SKM-1 (cell line): ENCODE data around the gene VSTM1.

Experiments
- DNase-seq: peaks from one replicate; lab custom pipeline; 2025; ENCODE audit not compliant: unreplicated experiment; lab: John Stamatoyannopoulos, UW

The VSTM1 gene

DNA sequence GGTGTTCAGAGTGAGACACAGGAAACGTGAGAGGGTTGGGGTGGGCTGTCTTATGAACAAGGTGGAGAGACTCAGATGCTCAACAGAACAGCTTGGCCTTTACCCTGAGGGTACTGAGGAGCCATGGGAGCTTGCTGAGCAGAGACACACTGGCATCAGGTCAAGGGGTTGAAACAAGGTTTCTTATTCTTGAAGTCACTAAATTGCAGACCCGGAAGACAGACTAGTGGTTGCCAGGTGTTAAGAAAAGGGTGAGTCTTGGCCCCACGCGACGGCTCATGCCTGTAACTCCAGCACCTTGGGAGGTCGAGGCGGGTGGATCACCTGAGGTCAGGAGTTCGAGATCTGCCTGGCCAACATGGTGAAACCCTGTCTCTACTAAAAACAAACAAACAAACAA lies 49.8 kb downstream of the VSTM1 start:
- DNase-seq, result no peak

DNA sequence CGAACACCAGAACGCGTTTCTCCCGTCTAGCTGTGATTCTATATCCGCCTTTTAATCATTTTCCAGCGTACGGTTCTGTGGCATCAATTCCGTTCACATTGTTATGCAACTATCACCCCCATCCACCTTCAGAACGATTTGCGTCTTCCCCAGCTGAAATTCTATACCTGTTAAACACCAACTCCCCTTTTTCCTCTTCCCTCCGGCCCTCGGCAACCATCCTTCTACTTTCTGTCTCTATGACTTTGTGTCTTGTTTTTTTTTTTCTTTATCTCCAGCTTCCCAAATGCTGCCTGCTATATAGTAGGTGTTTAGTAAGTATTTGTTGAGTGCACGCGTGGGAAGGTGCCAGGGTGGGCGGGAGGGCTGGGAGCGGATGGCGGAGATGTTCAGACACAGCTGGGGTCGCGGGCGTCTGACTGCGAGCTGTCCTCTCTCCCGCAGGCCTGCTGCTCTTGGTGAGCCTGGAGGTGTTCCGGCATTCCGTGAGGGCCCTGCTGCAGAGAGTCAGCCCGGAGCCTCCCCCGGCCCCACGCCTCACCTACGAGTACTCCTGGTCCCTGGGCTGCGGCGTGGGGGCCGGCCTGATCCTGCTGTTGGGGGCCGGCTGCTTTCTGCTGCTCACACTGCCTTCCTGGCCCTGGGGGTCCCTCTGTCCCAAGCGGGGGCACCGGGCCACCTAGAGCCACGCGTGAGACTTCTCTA lies 52.0 kb downstream of the VSTM1 start:
- DNase-seq, result no peak

DNA sequence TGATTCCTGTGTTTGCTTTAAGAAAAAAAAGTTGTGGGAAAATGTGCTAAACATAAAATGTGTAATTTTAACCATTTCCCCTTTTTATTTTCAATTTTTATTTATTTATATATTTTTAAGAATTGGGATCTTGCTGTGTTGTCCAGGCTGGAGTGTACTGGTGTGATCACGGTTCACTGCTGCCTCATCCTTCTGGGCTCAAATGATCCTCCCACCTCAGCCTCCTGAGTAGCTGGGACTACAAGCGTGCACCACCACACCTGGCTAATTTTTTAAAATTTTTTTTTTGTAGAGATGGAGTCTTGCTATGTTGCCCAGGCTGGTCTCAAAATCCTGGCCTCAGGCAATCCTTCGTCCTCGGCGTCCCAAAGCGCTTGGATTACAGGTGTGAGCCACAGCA lies 53.2 kb downstream of the VSTM1 start:
- no peak for DNase-seq

DNA sequence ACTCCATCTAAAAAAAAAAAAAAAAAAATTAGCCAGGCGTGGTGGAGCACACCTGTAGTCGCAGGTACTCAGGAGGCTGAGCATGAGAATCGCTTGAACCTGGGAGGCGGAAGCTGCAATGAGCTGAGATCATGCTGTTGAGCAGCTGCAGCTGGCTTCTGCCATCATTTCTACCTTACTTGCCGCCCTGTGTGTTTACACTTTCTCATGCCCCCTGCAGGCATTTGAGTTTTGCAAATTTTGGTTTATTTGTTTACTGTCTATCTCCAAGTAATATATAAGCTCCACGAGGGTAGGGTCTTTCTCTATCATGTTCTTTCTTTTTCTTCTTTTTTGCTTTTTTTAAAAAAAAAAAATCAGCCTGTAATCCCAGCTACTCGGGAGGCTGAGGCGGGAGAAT lies 54.3 kb downstream of the VSTM1 start:
- no peak for DNase-seq

DNA sequence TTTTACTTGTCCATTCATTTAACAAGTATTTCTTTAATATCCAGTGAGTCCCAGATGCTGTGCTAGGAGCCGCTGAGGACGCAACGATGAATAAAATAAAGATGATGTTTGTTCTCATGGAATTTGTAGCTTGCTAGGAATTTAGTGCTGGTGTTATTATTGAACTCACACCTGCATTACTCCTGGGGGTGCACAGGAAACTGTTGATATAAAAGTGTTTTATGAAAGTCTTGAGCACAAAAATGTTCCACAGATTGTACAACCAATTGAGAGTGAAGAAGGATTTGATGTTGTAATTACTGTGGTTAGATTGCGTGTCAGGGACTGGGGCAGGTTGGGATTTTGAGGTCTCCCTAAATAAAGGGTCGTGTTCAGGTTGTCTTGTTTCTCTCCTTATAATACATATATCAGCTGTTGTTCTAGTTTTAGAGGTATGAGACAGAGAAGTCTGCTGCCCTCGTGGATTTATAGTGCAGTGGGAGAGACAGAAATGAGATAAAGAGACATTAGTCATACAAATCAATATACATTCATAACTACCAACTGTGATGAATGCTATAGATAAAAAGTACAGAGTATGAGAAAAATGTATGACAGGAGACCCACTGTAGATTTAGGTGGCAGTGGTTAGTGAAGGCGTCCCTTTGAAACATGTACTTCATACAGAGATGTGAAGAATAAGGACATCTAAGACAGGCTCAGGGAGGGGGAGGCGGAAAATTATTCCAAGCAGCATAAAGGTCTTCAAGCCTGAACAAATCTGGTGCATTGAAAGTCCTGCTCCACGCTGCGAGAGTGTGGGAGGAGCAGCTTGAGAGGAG lies 61.0 kb downstream of the VSTM1 start:
- DNase-seq, result no peak

DNA sequence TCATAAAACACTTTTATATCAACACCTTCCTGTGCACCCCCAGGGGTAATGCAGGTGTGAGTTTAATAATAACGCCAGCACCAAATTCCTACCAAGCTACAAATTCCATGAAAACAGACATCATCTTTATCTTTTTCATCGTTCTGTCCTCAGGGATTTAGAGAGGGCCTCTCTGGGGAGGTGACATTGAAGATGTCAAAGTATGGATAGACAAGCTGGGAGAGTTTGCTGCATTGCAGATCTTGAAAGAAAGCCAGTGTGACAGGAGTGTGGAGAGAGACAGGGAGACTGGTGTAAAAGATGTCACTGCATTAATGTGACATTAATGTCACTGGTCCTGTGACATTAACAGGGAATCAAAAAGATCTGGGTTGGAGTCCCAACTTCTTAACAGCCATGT lies 62.2 kb downstream of the VSTM1 start:
- no peak for DNase-seq

DNA sequence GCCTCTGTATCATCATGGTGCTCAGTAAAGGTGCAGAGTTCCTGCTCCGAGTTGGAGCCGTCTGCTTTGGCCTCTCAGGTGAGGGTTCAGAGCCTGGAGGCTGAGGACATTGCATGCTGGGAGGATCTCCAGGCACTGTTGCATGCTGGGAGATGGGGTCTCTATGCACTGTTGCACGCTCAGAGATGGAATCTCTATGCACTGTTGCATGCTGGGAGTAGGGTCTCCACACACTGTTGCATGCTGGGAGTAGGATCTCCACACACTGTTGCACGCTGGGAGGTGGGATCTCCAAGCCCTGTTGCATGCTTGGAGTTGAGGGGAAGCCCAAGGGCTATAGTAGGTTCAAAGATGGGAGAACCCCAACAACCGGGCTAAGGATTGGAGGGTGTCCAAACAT lies 64.0 kb downstream of the VSTM1 start:
- DNase-seq, result no peak

DNA sequence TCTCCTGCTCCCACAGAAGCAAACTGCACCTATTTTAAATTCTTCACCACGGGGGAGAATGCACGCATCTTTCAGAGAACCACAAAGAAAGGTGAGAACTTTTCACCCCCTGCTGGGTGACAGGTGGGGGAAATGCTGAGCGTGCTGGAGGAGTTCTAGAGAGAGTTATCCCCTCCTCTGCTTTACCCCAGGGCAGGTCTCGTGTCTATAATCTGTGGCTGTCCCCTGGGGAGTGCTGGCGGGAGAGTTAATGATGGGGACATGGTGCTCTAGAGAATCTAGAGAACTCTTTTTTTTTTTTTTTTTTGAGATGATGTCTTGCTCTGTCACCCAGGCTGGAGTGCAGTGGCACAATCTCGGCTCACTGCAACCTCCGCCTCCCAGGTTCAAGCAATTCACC lies 65.5 kb downstream of the VSTM1 start:
- DNase-seq, result no peak

DNA sequence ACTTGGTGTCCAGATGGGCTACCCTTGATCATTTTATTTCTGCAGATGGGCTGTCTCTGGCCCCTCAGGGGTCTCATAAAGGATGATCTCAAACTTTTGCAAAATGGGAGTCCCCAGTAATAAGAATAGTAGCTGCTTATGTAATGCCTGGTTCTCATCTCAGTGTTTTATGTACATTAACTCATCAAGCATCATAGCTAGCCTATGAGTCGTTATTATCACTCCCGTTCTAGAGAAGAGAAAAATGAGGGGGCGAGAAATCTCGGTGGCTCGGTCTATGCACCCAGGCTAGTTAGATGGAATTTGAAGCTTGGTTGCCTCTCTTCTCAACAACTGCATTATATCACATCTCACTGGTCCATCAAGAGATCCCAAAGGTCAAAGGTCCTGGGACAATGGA lies 68.9 kb downstream of the VSTM1 start:
- DNase-seq, result no peak

DNA sequence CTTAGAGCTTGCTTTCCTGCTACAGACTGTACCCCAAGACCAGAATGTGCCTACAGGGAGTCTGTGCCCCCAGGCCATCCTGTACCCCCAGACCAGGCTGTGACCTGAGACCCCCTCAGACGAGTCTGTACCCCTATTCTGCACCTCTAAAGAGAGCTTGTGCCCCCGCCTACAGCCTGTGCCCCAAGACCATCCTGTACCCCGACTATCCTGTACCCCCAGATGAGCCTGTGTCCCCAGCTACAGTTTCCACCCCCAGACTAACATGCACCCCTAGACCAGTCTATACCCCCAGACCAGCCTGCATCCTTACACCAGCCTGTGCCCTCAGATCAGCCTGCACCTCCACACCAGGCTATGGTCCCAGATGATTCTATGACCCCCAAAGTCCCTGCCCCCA lies 70.2 kb downstream of the VSTM1 start:
- DNase-seq, result no peak

DNA sequence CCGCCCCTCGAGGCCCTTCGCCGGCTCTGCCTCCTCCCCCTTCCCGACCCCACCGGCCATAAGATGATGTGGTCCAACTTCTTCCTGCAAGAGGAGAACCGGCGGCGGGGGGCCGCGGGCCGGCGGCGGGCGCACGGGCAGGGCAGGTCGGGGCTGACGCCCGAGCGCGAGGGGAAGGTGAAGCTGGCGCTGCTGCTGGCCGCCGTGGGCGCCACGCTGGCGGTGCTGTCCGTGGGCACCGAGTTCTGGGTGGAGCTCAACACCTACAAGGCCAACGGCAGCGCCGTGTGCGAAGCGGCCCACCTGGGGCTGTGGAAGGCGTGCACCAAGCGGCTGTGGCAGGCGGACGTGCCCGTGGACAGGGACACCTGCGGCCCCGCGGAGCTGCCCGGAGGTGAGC lies 70.9 kb downstream of the VSTM1 start:
- DNase-seq, result no peak

DNA sequence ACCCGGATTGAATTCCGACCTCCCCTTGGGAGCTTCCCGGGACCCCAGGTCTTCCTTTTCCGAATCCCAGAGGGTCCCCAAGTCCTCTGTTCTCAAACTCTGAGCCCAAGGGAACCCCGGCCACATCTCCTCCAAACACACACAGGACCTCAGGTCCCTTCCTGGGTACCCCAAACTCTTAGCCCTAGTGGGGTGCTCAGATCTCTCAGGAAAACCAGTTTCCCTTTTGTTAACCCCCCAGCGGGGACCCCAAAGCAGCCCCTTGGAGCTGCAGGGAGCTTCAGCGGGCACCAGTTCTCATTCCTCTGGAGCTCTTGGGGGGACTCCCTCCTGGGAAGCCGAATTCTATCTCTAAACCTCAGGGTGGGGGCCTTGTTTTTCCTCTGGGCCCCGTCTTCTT lies 71.5 kb downstream of the VSTM1 start:
- no peak for DNase-seq

DNA sequence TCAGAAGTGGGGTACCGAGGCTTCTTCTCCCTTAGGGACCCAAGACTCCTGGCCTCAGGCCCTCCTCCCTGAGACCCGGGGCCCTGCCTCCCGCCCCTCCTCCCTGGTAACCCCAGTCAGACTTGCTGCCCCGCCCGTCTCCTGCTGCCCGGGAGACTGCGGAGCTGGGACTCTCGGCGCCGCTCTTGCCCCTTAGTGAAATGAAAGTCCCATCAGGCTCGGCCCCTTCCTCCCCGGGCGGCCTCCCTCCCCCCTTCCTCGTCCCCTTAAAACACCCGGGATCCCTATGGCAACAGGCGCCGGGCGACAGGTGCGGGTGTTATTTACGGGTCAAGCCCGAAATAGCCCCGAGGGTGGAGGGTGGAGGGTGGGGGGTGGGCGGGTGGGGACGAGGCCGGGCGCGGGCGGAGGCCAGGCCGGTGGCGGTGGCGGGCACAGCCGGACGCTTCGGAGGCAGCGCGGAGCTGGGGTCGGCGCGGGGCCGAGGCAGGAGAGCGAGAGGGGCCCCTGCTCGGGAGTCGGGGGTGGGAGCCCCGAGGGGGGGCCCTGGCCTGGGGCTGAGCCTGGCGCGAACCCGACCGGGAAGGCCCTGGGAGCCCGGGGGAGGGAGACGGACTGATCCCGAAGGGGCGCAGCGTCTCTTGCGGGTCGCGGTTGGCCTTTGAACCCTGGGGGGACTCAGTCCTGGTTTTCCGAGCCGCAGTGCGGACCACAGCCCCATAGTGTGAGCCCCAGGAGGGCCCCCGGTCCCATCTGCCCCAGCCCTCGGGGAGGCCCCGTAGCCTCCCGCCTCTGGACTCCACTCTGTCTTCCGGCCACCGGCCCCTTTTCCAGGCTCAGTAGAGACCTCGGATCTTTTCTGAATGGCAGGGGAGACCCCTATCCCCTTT lies 72.2 kb downstream of the VSTM1 start, which contains the start of gene CACNG6:
CACNG6 (plus strand) TSS at position 414 of the 890 bp plus-strand sequence. CDS start 1,241 bp downstream, outside the sequence.
- DNase-seq, result no peak
